GM21576 (cell line): ENCODE data around the gene NEUROD2.

Experiments
- ATAC-seq: cut with Tn5 transposase; IDR thresholded peaks from one replicate; pipeline ENCODE4 v1.9.1; 2021; ENCODE audit warnings: mild to moderate bottlenecking, moderate library complexity; ENCODE audit not compliant: unreplicated experiment

NEUROD2 gene

GRCh38 chr17:39581759-39582085 is 26.0 kb downstream of the NEUROD2 start:
- ATAC-seq, result no peak

DNA sequence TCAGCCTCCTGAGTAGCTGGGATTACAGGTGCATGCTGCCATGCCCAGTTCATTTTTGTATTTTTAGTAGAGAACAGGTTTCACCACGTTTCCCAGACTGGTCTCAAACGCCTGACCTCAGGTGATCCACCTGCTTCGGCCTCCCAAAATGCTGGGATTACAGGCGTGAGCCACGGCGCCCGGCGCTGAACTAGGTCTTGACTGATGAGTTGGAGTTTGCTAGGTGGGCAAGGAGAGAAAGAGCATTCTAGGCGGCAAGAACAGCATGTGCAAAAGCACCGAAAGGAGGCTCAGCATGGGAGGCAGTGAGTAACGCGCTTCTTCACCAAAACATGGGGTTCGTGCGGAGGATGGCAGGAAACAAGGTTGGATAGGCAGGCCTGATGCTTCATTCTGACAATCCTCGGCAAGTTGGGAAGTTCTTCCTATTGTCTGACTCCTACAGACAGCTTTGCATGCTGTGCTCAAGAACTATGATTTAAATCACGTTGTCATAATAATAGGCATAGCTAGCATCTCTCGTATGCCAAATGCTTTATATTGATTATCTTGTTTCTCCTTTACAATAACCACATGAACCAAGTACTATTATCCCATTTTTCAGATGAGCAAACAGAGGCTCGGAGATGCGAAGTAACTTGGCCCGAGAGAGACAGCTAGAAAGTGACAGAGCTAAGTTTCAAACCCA is 26.5 kb downstream of the NEUROD2 start:
- no peak for ATAC-seq

DNA sequence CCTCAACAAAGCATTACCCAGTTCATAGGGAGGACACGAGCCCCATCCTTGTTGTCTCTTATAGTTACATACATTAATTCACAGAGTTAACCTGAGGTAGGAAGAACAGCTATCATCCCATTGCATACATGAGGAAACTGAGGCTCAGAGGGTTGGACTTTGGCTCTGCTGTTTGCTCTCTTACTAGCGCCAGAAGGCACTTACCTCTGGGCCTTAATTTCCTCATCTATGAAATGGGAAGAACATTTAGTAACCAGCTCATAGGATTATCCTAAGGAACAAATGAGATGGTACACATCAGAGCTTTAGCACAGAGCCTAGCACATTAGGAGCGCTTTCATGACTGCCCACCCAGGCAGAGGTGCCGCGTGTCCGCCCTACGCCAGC is 27.6 kb downstream of the NEUROD2 start:
- no peak for ATAC-seq

- ATAC-seq, result no peak
Observed at GRCh38 chr17:39579318-39580081, 28.2 kb downstream of the NEUROD2 start.

- ATAC-seq, result no peak
Observed at GRCh38 chr17:39578272-39578671, 29.4 kb downstream of the NEUROD2 start.

DNA sequence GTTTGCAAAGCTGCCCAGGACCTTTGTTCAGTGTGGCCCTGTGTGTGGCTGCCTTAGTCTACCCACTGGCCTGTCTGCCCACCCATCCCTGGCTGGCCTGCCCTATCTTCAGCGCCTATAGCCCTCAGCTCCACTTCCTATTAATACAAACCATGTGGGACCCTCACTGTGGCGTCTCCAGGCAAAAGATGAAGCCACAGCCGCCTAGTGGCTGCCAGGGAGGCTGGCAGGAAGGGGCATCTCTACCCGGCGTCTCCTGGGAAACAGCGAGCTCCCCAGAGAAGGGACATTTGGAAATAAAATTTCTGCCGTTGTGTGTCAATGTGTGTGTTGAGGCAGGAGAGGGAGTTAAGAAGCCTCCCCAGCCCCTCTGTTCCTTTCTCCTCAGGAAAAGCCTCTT is 31.5 kb downstream of the NEUROD2 start:
- ATAC-seq, result no peak

DNA sequence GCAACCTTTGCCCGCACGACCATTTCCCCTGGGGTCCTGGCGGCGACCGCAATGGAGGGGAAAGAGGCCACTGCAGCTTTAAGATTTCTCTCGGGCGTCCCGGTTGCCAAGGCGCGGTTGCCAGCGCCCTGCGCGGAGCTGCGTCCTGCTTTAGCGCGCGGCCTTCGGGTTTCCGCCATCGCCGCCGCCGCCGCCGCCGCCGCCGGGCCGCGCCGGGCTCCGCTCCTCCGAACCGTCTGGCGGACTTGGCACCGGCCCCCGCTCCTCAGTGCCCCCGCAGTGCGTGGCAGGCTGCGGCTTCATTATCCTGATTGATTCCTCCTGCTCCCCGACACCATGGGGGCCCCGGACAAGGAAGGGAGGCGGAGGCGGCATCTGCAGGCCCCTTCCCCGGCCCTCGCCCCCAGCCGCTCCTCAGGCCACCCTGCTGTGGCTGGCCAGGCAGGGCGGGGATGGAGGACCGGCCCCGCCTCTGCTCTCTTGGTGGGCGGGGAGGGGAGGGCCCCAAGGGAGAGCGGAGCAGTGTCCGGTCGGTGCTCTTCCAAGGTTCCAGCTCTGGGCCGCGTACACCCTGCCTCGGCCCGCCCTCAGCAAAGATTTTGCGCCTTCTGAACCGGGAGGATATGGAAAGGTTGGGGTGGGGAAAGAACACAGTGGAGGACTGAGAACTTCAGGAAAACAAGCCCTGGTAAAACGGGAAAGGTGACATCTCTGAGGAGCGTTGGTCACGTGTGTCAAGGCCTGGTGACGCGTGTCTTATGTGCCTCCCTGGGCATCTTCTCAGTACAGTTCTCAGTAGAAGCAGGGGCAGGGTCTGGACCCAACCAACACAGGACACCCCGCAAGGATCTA is 34.0 kb downstream of the NEUROD2 start:
- no peak for ATAC-seq

DNA sequence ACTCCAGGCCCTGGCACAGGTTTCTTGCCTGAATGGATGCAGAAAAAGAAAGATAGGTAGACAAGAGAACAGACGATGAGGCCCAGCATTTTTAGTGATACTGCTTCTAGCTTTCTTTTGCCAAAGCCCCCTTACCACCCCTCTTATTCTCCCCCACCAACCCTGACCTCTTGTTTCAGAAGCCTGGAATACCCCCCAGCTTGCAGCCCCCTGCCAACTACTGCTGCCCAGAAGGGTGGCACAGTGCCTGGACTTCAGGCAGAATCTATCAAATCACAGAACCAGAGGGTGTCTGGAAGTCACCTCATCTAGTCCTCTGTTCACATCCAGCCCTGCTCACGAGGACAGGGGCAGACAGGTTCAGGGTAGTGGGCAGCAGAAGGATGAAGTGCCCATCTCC is 35.6 kb downstream of the NEUROD2 start:
- no peak for ATAC-seq

DNA sequence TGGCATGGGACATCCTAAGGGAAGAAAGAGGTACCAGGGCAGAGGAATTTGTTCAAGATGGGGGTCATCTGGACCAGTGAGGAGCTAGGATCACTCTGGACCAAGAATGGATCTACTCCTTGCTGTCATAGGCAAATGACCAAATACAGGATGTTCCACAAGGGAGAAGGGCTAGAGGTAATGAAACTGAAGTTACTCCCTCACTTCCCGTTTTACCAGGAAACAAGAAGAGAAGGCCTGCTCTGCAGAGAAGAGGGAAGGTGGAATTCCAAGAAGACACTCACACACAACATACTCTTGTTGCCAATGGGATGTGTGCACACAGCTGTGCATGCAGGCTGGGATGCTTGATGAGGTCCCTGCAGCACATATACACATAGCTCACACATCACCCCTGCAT is 38.6 kb downstream of the NEUROD2 start:
- ATAC-seq, result no peak

DNA sequence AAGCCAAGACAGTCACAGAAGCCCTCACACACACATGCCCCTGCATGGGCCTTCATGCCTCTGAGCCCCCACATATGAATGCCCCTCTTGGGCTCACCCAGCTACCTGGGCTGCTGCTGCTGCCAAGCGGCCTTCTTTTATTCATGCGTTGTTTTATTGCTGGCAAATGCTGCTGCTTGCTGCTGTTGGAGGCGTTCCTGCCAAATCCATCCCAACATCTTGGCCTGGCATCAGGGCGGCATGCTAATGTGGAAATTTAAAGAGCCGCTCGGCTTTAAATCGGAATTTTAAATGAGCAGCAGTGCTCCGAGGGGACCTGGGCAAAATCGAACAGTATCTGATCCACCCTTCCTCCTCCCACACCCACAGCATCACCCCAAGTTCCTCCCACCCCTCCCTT is 39.0 kb downstream of the NEUROD2 start:
- ATAC-seq, result no peak

GRCh38 chr17:39566094-39566850 is 41.4 kb downstream of the NEUROD2 start:
- ATAC-seq, result no peak

DNA sequence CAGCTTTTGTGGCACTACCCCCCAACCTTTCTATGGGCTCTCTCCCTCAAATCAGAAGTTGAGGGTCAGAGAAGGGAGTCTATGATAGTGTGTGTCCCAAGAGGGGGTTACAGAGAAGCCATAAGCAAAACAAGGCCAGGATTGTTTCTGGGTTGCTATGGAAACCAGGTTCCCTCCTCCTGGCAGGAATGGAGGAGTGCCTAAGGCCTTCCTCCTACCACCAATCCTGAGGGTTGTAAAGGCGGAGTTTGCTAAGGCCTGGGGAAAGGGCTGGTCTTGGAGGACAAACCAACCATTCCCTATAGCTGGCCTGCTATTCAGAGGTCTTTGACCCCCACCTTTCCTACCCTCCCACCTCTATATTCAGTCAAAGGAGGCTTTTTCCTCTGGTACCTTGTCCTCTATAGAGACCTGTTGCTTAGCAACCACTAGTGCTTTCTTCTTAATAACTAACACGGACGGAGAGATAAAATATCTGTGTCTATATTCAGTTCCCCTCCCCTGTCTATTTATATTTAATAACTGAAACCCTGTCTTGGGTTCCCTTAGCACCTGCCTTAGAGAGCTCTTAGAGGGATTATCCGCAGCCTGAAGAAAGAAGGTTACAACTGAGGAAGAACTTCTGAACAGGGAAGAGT is 43.4 kb downstream of the NEUROD2 start:
- ATAC-seq, result no peak

DNA sequence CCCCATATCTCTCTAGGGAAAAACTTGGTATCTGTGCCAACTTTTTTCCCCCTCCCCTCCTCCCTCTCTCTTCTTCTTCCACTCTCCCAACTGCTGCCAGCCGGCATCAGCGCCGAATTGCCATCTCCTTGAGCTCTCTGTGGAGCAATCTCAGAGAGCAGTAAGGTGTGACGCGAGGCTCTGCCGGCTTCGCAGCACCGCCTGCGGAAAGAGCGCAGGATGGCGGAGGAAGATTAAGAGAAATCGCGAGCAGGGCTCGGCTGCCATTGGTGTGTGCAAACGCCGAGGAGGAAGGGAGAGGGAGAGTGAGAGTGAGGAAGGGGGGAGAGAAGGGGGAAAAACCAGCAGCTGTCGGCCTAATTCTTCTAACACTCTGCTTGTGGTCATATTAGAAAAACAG is 44.2 kb downstream of the NEUROD2 start:
- no peak for ATAC-seq

DNA sequence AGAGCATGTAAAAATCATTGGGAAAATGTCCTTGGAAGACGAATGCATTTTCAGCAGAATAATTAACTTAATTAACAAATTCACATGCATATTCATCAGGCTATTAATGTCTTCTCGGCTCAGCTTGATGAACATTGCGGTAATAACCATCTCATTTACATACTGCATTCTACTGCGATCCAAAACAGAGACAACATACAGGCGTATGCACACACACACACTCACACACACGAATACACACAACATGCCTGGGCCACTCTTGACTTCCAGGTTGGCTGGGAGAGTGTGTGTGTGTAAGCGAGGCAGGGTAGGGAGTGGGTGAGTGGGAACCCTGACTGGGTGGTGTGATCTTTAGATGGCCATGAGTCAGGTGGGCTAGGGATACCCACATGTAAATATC is 44.7 kb downstream of the NEUROD2 start:
- ATAC-seq, result no peak

DNA sequence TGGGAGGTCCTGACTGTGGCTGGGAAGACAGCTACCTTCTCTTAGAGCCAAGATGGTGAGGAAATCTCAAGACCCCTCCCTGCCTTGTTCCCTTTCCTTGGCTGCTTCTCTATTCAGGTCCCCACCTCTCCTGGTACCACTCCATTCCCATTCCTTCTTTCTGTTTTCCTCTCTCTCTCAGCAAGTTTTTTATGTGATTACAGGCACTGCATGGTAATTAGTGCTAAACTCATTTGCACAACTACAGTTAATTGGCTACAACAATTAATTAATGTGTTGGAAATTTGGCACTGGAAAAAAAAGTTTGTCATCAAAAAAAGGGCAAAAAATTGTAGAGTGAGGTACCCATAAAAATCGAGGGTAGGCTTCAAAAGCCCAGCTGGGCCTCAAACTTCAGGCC is 45.3 kb downstream of the NEUROD2 start:
- no peak for ATAC-seq

DNA sequence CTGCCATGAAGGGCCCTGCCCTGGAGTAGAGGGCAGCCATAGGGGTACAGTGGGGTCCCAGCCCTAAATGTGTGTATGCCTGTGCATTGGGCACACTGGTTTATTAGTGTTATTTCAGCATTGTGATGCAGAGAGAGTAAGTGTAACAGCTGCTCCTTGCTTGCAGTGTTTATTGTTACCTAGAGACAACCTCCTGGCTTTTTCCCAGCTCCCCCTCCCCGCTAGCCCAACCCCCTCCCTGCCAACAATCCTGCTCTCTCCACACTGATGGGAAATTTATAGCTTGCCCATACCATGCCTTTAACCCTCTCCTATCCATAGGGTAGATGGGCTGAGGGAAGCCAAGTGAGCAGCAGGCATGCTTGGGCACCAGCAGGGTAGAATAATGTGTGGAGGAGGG is 51.3 kb downstream of the NEUROD2 start:
- ATAC-seq, result no peak

GRCh38 chr17:39555368-39555767 is 52.4 kb downstream of the NEUROD2 start:
- no peak for ATAC-seq
